Measurements from ENCODE around the gene TBC1D25. TPM values are rescaled to one million over a fixed set of nuclear protein-coding genes. Genes with fewer than 3 reads are reported as not detected.

The TBC1D25 gene
- total RNA-seq, 1 donor from 2014 or later: 1.5 TPM

DNA sequence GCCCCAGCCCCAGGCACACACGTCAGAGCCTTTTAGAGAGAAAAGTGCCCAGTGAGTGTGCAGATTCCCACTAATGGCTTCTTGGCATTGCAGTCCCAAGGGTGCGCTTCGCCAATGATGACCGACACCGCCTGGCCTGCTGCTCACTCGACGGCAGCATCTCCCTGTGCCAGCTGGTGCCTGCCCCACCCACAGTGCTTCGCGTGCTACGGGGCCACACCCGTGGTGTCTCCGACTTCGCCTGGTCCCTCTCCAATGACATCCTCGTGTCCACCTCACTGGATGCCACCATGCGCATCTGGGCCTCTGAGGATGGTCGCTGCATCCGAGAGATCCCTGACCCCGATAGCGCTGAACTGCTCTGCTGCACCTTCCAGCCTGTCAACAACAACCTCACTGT lies 60.7 kb downstream of the TBC1D25 start:
- Histone ChIP-seq H3K4me3 (no peak overlapping the region), H2AFZ (replicated peaks) (no peak overlapping the region), H3K4me2 (no peak overlapping the region), H3F3A (ENCODE audit: low read depth) (no peaks in the 10 kb centered on the region), H3K9me3 (ENCODE audit: low read depth) (no peaks in the 10 kb centered on the region), H3K4me1 (no peaks in the 10 kb centered on the region), H3K9ac (no peak overlapping the region), H3K27me3 (no peaks in the 10 kb centered on the region), H3K79me2 (ENCODE audit: low read depth) (no peaks in the 10 kb centered on the region), H3K36me3 (no peaks in the 10 kb centered on the region), H3K27ac (no peak overlapping the region), H4K20me1 (ENCODE audit: low read depth) (no peaks in the 10 kb centered on the region)
- peaks cover 12% of the 10 kb centered on the region for H3K9me3 Mint-ChIP-seq
- H3K27me3 Mint-ChIP-seq (ENCODE audit: insufficient read depth, low read depth): peaks cover 8% of the 10 kb centered on the region
- TF ChIP-seq EZH2phosphoT487 (IDR thresholded peaks at IDR 0.05): no peak
- no peak for TF ChIP-seq EZH2 (IDR thresholded peaks at IDR 0.05)
- TF ChIP-seq, protein P1, sequence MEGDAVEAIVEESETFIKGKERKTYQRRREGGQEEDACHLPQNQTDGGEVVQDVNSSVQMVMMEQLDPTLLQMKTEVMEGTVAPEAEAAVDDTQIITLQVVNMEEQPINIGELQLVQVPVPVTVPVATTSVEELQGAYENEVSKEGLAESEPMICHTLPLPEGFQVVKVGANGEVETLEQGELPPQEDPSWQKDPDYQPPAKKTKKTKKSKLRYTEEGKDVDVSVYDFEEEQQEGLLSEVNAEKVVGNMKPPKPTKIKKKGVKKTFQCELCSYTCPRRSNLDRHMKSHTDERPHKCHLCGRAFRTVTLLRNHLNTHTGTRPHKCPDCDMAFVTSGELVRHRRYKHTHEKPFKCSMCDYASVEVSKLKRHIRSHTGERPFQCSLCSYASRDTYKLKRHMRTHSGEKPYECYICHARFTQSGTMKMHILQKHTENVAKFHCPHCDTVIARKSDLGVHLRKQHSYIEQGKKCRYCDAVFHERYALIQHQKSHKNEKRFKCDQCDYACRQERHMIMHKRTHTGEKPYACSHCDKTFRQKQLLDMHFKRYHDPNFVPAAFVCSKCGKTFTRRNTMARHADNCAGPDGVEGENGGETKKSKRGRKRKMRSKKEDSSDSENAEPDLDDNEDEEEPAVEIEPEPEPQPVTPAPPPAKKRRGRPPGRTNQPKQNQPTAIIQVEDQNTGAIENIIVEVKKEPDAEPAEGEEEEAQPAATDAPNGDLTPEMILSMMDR (IDR thresholded peaks at IDR 0.05): no peak
- H3K27ac Mint-ChIP-seq: no peak overlapping the region
- H3K4me1 Mint-ChIP-seq: peaks cover 4% of the 10 kb centered on the region
- H3K4me3 Mint-ChIP-seq: no peak overlapping the region
- DNase-seq (ENCODE audit: low spot score): no peak
- H3K36me3 Mint-ChIP-seq: peaks cover 13% of the 10 kb centered on the region

DNA sequence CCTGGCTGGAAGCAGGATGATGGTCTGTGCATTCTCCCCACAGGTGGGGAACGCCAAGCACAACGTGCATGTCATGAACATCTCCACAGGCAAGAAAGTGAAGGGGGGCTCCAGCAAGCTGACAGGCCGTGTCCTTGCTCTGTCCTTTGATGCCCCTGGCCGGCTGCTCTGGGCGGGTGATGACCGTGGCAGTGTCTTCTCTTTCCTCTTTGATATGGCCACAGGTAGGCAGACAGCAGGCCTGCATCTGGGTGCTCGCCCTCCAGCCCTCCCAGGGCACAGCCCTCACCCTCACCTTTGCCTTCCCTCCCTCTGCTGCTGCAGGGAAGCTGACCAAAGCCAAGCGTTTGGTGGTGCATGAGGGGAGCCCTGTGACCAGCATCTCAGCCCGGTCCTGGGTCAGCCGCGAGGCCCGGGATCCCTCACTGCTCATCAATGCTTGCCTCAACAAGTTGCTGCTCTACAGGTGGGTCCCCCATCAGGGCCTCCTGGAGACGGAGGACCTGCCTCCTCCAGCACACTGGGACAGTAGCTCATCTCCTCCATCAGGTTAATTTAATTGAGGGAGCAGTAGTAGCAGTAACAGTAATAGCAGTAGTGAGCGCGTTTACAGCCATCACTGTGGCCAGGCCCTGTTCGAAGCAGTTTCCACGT lies 62.4 kb downstream of the TBC1D25 start:
- H3K4me3 Mint-ChIP-seq: no peak overlapping the region
- Histone ChIP-seq H3K4me1 (no peaks in the 10 kb centered on the region), H3K36me3 (no peaks in the 10 kb centered on the region), H2AFZ (replicated peaks) (no peak overlapping the region), H3K9ac (no peak overlapping the region), H3K4me2 (no peak overlapping the region), H3K9me3 (ENCODE audit: low read depth) (no peaks in the 10 kb centered on the region), H3K79me2 (ENCODE audit: low read depth) (no peaks in the 10 kb centered on the region), H3K27me3 (no peaks in the 10 kb centered on the region), H3K4me3 (no peak overlapping the region), H4K20me1 (ENCODE audit: low read depth) (no peaks in the 10 kb centered on the region), H3K27ac (no peak overlapping the region), H3F3A (ENCODE audit: low read depth) (no peaks in the 10 kb centered on the region)
- H3K36me3 Mint-ChIP-seq: peaks cover 14% of the 10 kb centered on the region
- peaks cover 4% of the 10 kb centered on the region for H3K4me1 Mint-ChIP-seq
- DNase-seq (ENCODE audit: low spot score): no peak
- no peak for TF ChIP-seq EZH2 (IDR thresholded peaks at IDR 0.05)
- TF ChIP-seq, protein P1 (IDR thresholded peaks at IDR 0.05): no peak
- no peak for TF ChIP-seq EZH2phosphoT487 (IDR thresholded peaks at IDR 0.05)
- peaks cover 9% of the 10 kb centered on the region for H3K27me3 Mint-ChIP-seq (ENCODE audit: insufficient read depth, low read depth)
- no peak overlapping the region for H3K27ac Mint-ChIP-seq
- peaks cover 20% of the 10 kb centered on the region for H3K9me3 Mint-ChIP-seq

DNA sequence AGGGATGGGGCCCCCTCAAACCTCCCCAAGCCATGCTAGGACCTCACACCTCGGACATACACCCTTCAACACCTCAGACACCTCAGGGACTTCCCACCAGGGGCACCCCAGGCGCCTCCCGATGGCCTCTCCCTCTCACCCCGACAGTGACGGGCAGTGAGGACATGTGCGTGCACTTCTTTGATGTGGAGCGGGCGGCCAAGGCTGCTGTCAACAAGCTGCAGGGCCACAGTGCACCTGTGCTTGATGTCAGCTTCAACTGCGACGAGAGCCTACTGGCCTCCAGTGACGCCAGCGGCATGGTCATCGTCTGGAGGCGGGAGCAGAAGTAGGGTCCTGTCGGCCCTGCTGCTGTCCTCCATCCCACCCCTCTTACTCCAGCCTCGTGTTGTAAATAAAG lies 65.2 kb downstream of the TBC1D25 start:
- H3K4me1 Mint-ChIP-seq: no peaks in the 10 kb centered on the region
- H3K27ac ChIP-seq: no peak overlapping the region
- no peak overlapping the region for H3K4me2 ChIP-seq
- no peak overlapping the region for H3K9ac ChIP-seq
- no peak overlapping the region for H3K4me3 Mint-ChIP-seq
- H2AFZ ChIP-seq (replicated peaks): no peak overlapping the region
- no peaks in the 10 kb centered on the region for H3K79me2 ChIP-seq (ENCODE audit: low read depth)
- H3K27me3 ChIP-seq: no peaks in the 10 kb centered on the region
- H3K36me3 Mint-ChIP-seq: peaks cover 10% of the 10 kb centered on the region
- peaks cover 8% of the 10 kb centered on the region for H3K27me3 Mint-ChIP-seq (ENCODE audit: insufficient read depth, low read depth)
- no peaks in the 10 kb centered on the region for H4K20me1 ChIP-seq (ENCODE audit: low read depth)
- no peaks in the 10 kb centered on the region for H3K9me3 ChIP-seq (ENCODE audit: low read depth)
- H3K4me1 ChIP-seq: no peaks in the 10 kb centered on the region
- no peak overlapping the region for H3K27ac Mint-ChIP-seq
- TF ChIP-seq, protein P1 (IDR thresholded peaks at IDR 0.05): no peak
- TF ChIP-seq EZH2 (IDR thresholded peaks at IDR 0.05) (no peak), EZH2phosphoT487 (IDR thresholded peaks at IDR 0.05) (no peak)
- DNase-seq (ENCODE audit: low spot score): no peak
- peaks cover 18% of the 10 kb centered on the region for H3K9me3 Mint-ChIP-seq
- H3F3A ChIP-seq (ENCODE audit: low read depth): no peaks in the 10 kb centered on the region
- H3K36me3 ChIP-seq: no peaks in the 10 kb centered on the region
- H3K4me3 ChIP-seq: no peak overlapping the region

Measured in neural progenitor cell (in vitro differentiated cells).